KMS-11 (cell line): ENCODE measurements around the gene SERPINA9.

ENCODE experiments used
- H2AFZ ChIP-seq: fragments of 200-600 bp; sonication (generic); 2 replicates; pipeline ENCODE4 v1.6.1; 2016; ENCODE audit warnings: antibody characterized with exemption, mixed run types, low read depth
- H3K27ac ChIP-seq: fragments of 200-600 bp; sonication (generic); 2 replicates; pipeline ENCODE4 v1.6.1; 2016; ENCODE audit warnings: mild to moderate bottlenecking, mixed run types
- H3K27me3 ChIP-seq: fragments of 200-600 bp; sonication (generic); 2 replicates; pipeline ENCODE4 v1.6.1; 2017; ENCODE audit warnings: mild to moderate bottlenecking, low read depth, mixed run types, moderate library complexity; ENCODE audit not compliant: insufficient read depth
- H3K36me3 ChIP-seq: fragments of 200-600 bp; sonication (generic); 2 replicates; pipeline ENCODE4 v1.6.1; 2017; ENCODE audit warnings: mild to moderate bottlenecking, mixed run types; ENCODE audit not compliant: insufficient read depth
- H3K4me1 ChIP-seq: fragments of 200-600 bp; sonication (generic); 2 replicates; pipeline ENCODE4 v1.6.1; 2016; ENCODE audit warnings: mild to moderate bottlenecking, low read depth, mixed run types; ENCODE audit not compliant: poor library complexity, severe bottlenecking
- H3K4me2 ChIP-seq: fragments of 200-600 bp; sonication (generic); 2 replicates; pipeline ENCODE4 v1.7.0; 2016; ENCODE audit warnings: mild to moderate bottlenecking, mixed run types
- H3K4me3 ChIP-seq: fragments of 200-600 bp; sonication (generic); IDR thresholded peaks from 2 replicates; pipeline ENCODE4 v1.6.1; 2017; ENCODE audit warnings: low read depth, low read length, mixed read lengths; ENCODE audit not compliant: insufficient read depth
- H3K79me2 ChIP-seq: fragments of 200-600 bp; sonication (generic); 2 replicates; pipeline ENCODE4 v1.6.1; 2016; ENCODE audit warnings: low read depth, mixed run types; ENCODE audit not compliant: insufficient read depth
- H3K9ac ChIP-seq: fragments of 200-600 bp; sonication (generic); 2 replicates; pipeline ENCODE4 v1.6.1; 2016; ENCODE audit warnings: mild to moderate bottlenecking, mixed run types
- H4K20me1 ChIP-seq: fragments of 200-600 bp; sonication (generic); 2 replicates; pipeline ENCODE4 v1.6.1; 2016; ENCODE audit warnings: mild to moderate bottlenecking, mixed run types; ENCODE audit not compliant: insufficient read depth
- TF ChIP-seq, protein P1 (sequence below): fragments of 200-600 bp; sonication (generic); conservative IDR thresholded peaks from 2 replicates; pipeline ENCODE4 v1.6.1; 2017; ENCODE audit warnings: low read depth, mild to moderate bottlenecking, antibody characterized with exemption, low read length, moderate library complexity, mixed read lengths

The SERPINA9 gene

DNA sequence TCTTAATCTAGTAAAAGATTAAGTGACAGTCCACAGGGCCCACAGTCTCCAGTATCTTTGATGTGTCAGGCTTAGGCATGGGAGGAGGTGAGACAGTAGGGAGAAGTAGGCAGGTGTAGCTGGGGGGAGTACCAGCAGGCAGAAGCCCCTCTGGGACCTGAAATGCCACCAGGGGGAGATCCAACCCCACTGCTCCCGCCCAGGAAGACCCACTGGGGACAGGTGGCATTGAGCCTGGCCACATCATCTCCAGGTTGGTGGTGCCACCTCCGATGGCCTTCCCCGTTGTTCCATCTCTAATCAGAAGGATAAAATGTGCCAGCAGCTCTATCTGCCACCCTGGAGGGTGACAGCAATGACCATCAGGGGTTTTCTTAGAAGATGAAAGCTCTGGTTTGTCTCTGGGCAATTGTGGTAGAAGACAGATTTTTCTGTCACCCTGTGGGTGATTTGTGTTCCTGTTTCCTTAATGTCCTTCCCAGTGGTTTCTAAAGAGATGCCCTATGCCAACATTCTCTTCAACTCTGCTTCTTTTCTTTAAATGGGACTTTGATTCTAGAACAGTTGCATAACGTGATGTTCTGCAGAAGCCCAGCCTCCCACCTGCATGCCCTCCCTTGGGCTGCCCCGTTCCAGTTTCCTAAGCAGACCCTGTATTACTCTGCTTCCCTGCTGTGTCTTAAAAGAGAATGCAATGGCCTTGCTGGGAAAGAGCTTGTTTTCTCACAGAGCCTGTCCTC, 45.5 kb upstream of the SERPINA9 start:
- Histone ChIP-seq H3K4me2 (no peak overlapping the region), H3K9ac (no peak overlapping the region), H4K20me1 (no peaks in the 10 kb centered on the region), H3K27me3 (no peaks in the 10 kb centered on the region), H3K27ac (no peak overlapping the region), H3K79me2 (no peaks in the 10 kb centered on the region), H3K36me3 (no peaks in the 10 kb centered on the region), H3K4me1 (no peaks in the 10 kb centered on the region), H3K4me3 (no peak overlapping the region), H2AFZ (no peak overlapping the region)
- TF ChIP-seq, protein P1, sequence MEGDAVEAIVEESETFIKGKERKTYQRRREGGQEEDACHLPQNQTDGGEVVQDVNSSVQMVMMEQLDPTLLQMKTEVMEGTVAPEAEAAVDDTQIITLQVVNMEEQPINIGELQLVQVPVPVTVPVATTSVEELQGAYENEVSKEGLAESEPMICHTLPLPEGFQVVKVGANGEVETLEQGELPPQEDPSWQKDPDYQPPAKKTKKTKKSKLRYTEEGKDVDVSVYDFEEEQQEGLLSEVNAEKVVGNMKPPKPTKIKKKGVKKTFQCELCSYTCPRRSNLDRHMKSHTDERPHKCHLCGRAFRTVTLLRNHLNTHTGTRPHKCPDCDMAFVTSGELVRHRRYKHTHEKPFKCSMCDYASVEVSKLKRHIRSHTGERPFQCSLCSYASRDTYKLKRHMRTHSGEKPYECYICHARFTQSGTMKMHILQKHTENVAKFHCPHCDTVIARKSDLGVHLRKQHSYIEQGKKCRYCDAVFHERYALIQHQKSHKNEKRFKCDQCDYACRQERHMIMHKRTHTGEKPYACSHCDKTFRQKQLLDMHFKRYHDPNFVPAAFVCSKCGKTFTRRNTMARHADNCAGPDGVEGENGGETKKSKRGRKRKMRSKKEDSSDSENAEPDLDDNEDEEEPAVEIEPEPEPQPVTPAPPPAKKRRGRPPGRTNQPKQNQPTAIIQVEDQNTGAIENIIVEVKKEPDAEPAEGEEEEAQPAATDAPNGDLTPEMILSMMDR = no peak

DNA sequence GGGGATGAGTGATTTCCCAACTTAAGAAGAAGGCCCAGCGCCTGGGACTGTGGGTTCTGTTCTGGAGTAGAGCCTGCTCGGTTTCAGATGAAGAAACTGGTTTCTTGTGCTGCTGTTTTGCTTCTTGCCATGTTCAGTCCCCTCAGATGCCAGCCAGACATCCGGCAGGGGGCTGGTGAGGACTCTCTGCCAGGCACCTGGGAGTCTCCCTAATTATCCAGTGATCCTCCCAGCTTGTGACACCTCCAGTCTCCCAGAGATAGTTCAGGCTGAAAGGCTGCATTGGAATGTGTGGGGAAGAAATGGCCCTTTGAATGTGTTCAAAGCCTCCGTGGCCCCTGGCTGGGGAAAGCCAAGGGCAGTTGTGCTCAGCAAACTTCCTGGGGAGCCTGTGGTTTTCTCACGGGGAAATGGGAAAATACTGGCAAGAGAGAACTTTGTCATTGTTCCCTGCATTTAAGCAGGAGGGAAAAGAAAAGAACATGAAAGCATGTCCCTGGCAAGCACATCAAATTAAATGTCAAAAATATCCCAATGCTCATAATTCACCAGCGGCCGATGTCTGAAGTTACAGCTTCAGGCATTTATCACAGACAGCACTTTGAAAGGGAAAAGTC, 41.8 kb upstream of the SERPINA9 start:
- no peak overlapping the region for H2AFZ ChIP-seq
- H3K27ac ChIP-seq = no peak overlapping the region
- H3K36me3 ChIP-seq = no peaks in the 10 kb centered on the region
- H3K4me2 ChIP-seq = no peak overlapping the region
- no peaks in the 10 kb centered on the region for H3K4me1 ChIP-seq
- no peaks in the 10 kb centered on the region for H3K27me3 ChIP-seq
- H3K79me2 ChIP-seq = no peaks in the 10 kb centered on the region
- TF ChIP-seq, protein P1 = no peak
- no peak overlapping the region for H3K9ac ChIP-seq
- no peaks in the 10 kb centered on the region for H4K20me1 ChIP-seq
- H3K4me3 ChIP-seq = no peak overlapping the region

DNA sequence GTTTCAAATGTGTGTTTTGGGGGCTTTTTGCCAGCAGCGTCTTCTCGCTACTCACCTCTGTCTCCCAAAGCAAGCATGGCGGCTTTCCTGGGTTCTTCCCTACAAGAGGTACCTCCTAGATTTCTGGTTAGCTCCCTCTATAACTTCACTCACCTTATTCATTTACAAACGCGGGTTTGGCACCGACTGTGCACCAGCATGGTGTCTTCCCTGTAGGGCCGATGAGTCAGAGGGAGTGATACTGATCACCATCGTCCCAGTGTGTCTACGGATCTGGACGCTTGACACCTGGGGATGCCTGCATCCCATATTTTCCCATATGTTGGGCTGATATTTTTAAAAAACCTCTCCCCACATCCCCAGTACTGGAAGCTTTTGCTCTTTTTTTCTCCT, 41.2 kb upstream of the SERPINA9 start:
- no peaks in the 10 kb centered on the region for H3K36me3 ChIP-seq
- no peak overlapping the region for H3K4me2 ChIP-seq
- no peak overlapping the region for H3K9ac ChIP-seq
- no peak overlapping the region for H3K27ac ChIP-seq
- no peaks in the 10 kb centered on the region for H3K4me1 ChIP-seq
- H3K27me3 ChIP-seq = no peaks in the 10 kb centered on the region
- TF ChIP-seq, protein P1 = no peak
- H2AFZ ChIP-seq = no peak overlapping the region
- no peak overlapping the region for H3K4me3 ChIP-seq
- no peaks in the 10 kb centered on the region for H4K20me1 ChIP-seq
- H3K79me2 ChIP-seq = no peaks in the 10 kb centered on the region

DNA sequence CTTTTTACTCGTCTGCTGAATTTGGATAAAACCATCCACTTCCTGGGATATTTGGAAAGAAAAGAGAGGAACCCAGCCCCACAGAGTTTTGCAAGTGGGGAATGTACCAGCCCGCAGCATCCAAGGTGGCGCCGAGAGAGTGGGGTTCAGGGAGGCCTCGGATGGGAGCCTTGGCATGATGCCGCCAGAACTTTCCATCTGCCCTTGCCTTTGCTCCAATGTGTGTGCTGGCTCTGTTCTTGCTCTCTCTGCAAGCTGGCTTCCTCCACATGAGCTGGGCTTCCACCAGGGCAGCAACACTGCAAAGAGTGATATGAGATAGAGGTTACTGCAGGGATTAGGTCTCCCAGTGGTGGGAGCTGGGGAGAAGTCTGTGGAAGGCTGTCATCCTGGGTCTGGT, 39.9 kb upstream of the SERPINA9 start:
- H3K4me1 ChIP-seq = no peaks in the 10 kb centered on the region
- no peak overlapping the region for H2AFZ ChIP-seq
- H3K27ac ChIP-seq = no peak overlapping the region
- no peaks in the 10 kb centered on the region for H4K20me1 ChIP-seq
- TF ChIP-seq, protein P1 = no peak
- no peaks in the 10 kb centered on the region for H3K36me3 ChIP-seq
- H3K9ac ChIP-seq = no peak overlapping the region
- H3K79me2 ChIP-seq = no peaks in the 10 kb centered on the region
- H3K4me3 ChIP-seq = no peak overlapping the region
- H3K27me3 ChIP-seq = no peaks in the 10 kb centered on the region
- H3K4me2 ChIP-seq = no peak overlapping the region
